Smooth muscle cell (in vitro differentiated cells): ENCODE data around the gene PRDM11. TPM values are rescaled to one million over a fixed set of nuclear protein-coding genes. Genes with fewer than 3 reads are reported as not detected.

Experiments
- DNase-seq: peaks from one replicate; lab custom pipeline; 2025; ENCODE audit not compliant: unreplicated experiment; lab: John Stamatoyannopoulos, UW
- H2AFZ ChIP-seq: fragments of 200-600 bp; sonication (generic); 2 replicates; pipeline ENCODE4 v1.6.0; 2016; ENCODE audit warnings: antibody characterized with exemption, low read depth, mild to moderate bottlenecking
- H3F3A ChIP-seq: fragments of 200-600 bp; sonication (generic); 2 replicates; pipeline ENCODE4 v1.6.0; 2017; ENCODE audit warnings: antibody characterized with exemption, low read depth
- H3K27ac ChIP-seq: fragments of 200-600 bp; sonication (generic); 2 replicates; pipeline ENCODE4 v1.5.1; 2016; ENCODE audit warnings: low read depth, mild to moderate bottlenecking
- H3K27me3 ChIP-seq: fragments of 200-600 bp; sonication (generic); 2 replicates; pipeline ENCODE4 v1.6.1; 2016; ENCODE audit warnings: low read depth, mild to moderate bottlenecking
- H3K36me3 ChIP-seq: fragments of 200-600 bp; sonication (generic); 2 replicates; pipeline ENCODE4 v1.5.1; 2016; ENCODE audit warnings: low read depth
- H3K4me1 ChIP-seq: fragments of 200-600 bp; sonication (generic); 2 replicates; pipeline ENCODE4 v1.5.1; 2016; ENCODE audit warnings: low read depth
- H3K4me2 ChIP-seq: fragments of 200-600 bp; sonication (generic); 2 replicates; pipeline ENCODE4 v1.6.0; 2016; ENCODE audit warnings: mild to moderate bottlenecking
- H3K4me3 ChIP-seq: fragments of 200-600 bp; sonication (generic); 2 replicates; pipeline ENCODE4 v1.5.1; 2016; ENCODE audit warnings: mild to moderate bottlenecking
- H3K79me2 ChIP-seq: fragments of 200-600 bp; sonication (generic); 2 replicates; pipeline ENCODE4 v1.6.0; 2016; ENCODE audit warnings: low read depth, mild to moderate bottlenecking
- H3K9ac ChIP-seq: fragments of 200-600 bp; sonication (generic); 2 replicates; pipeline ENCODE4 v1.6.0; 2016; ENCODE audit warnings: low read depth
- H3K9me3 ChIP-seq: fragments of 200-600 bp; sonication (generic); replicated peaks from 2 replicates; pipeline ENCODE4 v1.5.1; 2016; ENCODE audit warnings: low read depth
- H4K20me1 ChIP-seq: fragments of 200-600 bp; sonication (generic); 2 replicates; pipeline ENCODE4 v1.6.0; 2016; ENCODE audit warnings: low read depth
- CTCF ChIP-seq: fragments of 200-600 bp; sonication (generic); IDR thresholded peaks from 2 replicates; pipeline ENCODE4 v1.5.1; 2017; ENCODE audit warnings: borderline replicate concordance, mild to moderate bottlenecking, antibody characterized with exemption; ENCODE audit not compliant: insufficient read depth, poor library complexity, severe bottlenecking
- WGBS: methylation state at CpG from one replicate; pipeline ENCODE4 v1.1.7; 2016; ENCODE audit warnings: low lambda C conversion rate; 5-methylcytosine and 5-hydroxymethylcytosine counted together
- polyA plus RNA-seq: library from polyadenylated mRNA; unstranded; fragments of >200 nt; fragmentation: Nextera tagmentation; extraction: Ambion mirVana; gene quantifications from 2 replicates; pipeline ENCODE4 v1.2.1, GENCODE V29; 2016
- total RNA-seq: library from RNA; depleted of rRNA; stranded (reverse); fragments of >200 nt; gene quantifications from 2 replicates; pipeline ENCODE4 v1.2.3, GENCODE V29; 2014

Gene PRDM11
- total and polyA plus RNA-seq, 2 experiments from 2014 or later: 5.8 to 6.6 TPM

- Histone ChIP-seq H2AFZ (no peak overlapping the region), H3K9me3 (no peaks in the 10 kb centered on the region), H3K27ac (no peak overlapping the region), H3K4me3 (no peak overlapping the region), H3K36me3 (no peaks in the 10 kb centered on the region), H3K9ac (no peak overlapping the region), H3K4me1 (peaks cover 19% of the 10 kb centered on the region), H4K20me1 (peaks cover 10% of the 10 kb centered on the region), H3F3A (no peaks in the 10 kb centered on the region), H3K4me2 (no peak overlapping the region), H3K79me2 (peaks cover 16% of the 10 kb centered on the region), H3K27me3 (no peaks in the 10 kb centered on the region)
- DNase-seq: no peak
- 70% methylated on average over 4 of the region's 4 CpGs for WGBS
- no peak for TF ChIP-seq CTCF
These were observed 9.3 kb downstream of the PRDM11 start for GRCh38 chr11:45155627-45156180.

- H3K79me2 ChIP-seq: peaks cover 16% of the 10 kb centered on the region
- 96% methylated on average over 6 of the region's 6 CpGs for WGBS
These were observed 9.8 kb downstream of the PRDM11 start for GRCh38 chr11:45156201-45156600.

GRCh38 chr11:45156741-45157140, 10.3 kb downstream of the PRDM11 start:
- no peak for TF ChIP-seq CTCF
- H3K27ac ChIP-seq: no peak overlapping the region
- H2AFZ ChIP-seq: no peak overlapping the region
- peaks cover 16% of the 10 kb centered on the region for H3K79me2 ChIP-seq
- H3K36me3 ChIP-seq: no peaks in the 10 kb centered on the region
- H3K27me3 ChIP-seq: no peaks in the 10 kb centered on the region
- H4K20me1 ChIP-seq: peaks cover 20% of the 10 kb centered on the region
- no peak overlapping the region for H3K4me2 ChIP-seq
- no peaks in the 10 kb centered on the region for H3F3A ChIP-seq
- peaks cover 19% of the 10 kb centered on the region for H3K4me1 ChIP-seq
- H3K9ac ChIP-seq: no peak overlapping the region
- no peak for DNase-seq
- H3K4me3 ChIP-seq: no peak overlapping the region
- no peaks in the 10 kb centered on the region for H3K9me3 ChIP-seq
- 84% methylated on average over 9 of the region's 9 CpGs for WGBS

More at GRCh38 chr11:45156201-45156600, 9.8 kb downstream of the PRDM11 start:
- H3K4me2 ChIP-seq: no peak overlapping the region
- no peak overlapping the region for H2AFZ ChIP-seq
- H3K9me3 ChIP-seq: no peaks in the 10 kb centered on the region
- H3K27me3 ChIP-seq: no peaks in the 10 kb centered on the region
- H3F3A ChIP-seq: no peaks in the 10 kb centered on the region
- peaks cover 19% of the 10 kb centered on the region for H3K4me1 ChIP-seq
- no peak overlapping the region for H3K4me3 ChIP-seq
- TF ChIP-seq CTCF: no peak
- H4K20me1 ChIP-seq: peaks cover 14% of the 10 kb centered on the region
- H3K9ac ChIP-seq: no peak overlapping the region
- H3K36me3 ChIP-seq: no peaks in the 10 kb centered on the region
- DNase-seq: no peak
- no peak overlapping the region for H3K27ac ChIP-seq
